Vagina (tissue), 2 donors: Measurements from ENCODE around the gene MASP1. TPM values are rescaled to one million over a fixed set of nuclear protein-coding genes. Genes with fewer than 3 reads are reported as not detected.

ENCODE experiments used
- DNase-seq, 2 donors: peaks; one replicate each; pipeline ENCODE4 v3.0.0-alpha.2; 2017; ENCODE audit errors: extremely low spot score in 2 of 2
- H3K27ac ChIP-seq: fragments of 200-600 bp; sonication (generic); one replicate; pipeline ENCODE4 v1.5.1; 2019
- H3K27me3 ChIP-seq: fragments of 200-600 bp; sonication (generic); one replicate; pipeline ENCODE4 v1.5.1; 2019
- H3K36me3 ChIP-seq, 2 donors: fragments of 200-600 bp; sonication (generic); one replicate each; pipeline ENCODE4 v1.5.1; 2017 to 2019
- H3K4me1 ChIP-seq: fragments of 200-600 bp; sonication (generic); one replicate; pipeline ENCODE4 v1.5.1; 2019
- H3K4me3 ChIP-seq, 2 donors: fragments of 200-600 bp; sonication (generic); 1 replicate in 1 of 2; 2 replicates in 1 of 2; pipeline ENCODE4 v1.5.1; 2016 to 2019
- H3K9me3 ChIP-seq: fragments of 200-600 bp; sonication (generic); one replicate; pipeline ENCODE4 v1.5.1; 2019
- POLR2A ChIP-seq, 2 donors: fragments of 450-650 bp; IDR thresholded peaks; one replicate each; pipeline ENCODE4 v1.6.1; 2017; ENCODE audit warnings: antibody characterized with exemption in 2 of 2, mild to moderate bottlenecking in 2 of 2, moderate library complexity in 2 of 2
- POLR2AphosphoS5 ChIP-seq, 2 donors: sonication (generic); formaldehyde crosslinking; IDR thresholded peaks; one replicate each; pipeline ENCODE4 v1.9.0; 2017; ENCODE audit warnings: antibody characterized with exemption in 2 of 2, mild to moderate bottlenecking in 2 of 2, low read depth in 1 of 2; ENCODE audit not compliant: insufficient read depth in 1 of 2
- intact Hi-C: fragments of 100-400 bp; cut with DNase I; formaldehyde crosslinking; loops from one replicate; pipeline ENCODE4 v1.15.1; 2023
- total RNA-seq: library from RNA; depleted of rRNA; stranded (reverse); fragments of >200 nt; gene quantifications from one replicate; pipeline ENCODE4 v1.2.3, GENCODE V29; 2016
- TF ChIP-seq, protein P1 (sequence below), 3 experiments: fragments of 450-650 bp in 2 of 3; fragments of 200-600 bp in 1 of 3; sonication (generic) in 1 of 3; IDR thresholded peaks; one replicate each; pipeline ENCODE4 v1.5.1; 2017 to 2019; ENCODE audit warnings: antibody characterized with exemption in 3 of 3, mild to moderate bottlenecking in 2 of 3, moderate library complexity in 2 of 3

The MASP1 gene
- total RNA-seq, 1 donor from 2014 or later, result 172 TPM

DNA sequence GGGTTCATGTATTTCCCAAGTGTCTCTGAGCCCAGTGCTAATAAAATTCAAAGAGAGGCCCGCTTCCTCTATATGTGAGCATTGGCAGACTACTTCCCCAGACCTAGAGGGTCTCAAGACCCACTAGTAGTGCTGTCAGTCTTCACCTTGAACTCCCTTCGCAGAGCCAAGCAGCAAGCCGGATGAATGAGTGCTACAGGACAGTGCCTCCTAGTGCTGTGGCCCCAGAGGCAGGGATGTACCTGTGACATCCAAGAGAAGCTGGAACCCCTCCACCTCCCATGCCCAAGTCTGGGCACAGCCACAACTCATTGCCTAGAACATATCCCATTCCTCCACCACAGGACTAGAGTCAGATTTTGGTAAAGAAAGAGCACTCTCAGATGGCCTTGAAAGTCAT is 37.2 kb upstream of the MASP1 start:
- peak in 1 of 2 donors; percentile 25 for DNase-seq
- intact Hi-C loops, result no loop called here
- TF ChIP-seq, protein P1, sequence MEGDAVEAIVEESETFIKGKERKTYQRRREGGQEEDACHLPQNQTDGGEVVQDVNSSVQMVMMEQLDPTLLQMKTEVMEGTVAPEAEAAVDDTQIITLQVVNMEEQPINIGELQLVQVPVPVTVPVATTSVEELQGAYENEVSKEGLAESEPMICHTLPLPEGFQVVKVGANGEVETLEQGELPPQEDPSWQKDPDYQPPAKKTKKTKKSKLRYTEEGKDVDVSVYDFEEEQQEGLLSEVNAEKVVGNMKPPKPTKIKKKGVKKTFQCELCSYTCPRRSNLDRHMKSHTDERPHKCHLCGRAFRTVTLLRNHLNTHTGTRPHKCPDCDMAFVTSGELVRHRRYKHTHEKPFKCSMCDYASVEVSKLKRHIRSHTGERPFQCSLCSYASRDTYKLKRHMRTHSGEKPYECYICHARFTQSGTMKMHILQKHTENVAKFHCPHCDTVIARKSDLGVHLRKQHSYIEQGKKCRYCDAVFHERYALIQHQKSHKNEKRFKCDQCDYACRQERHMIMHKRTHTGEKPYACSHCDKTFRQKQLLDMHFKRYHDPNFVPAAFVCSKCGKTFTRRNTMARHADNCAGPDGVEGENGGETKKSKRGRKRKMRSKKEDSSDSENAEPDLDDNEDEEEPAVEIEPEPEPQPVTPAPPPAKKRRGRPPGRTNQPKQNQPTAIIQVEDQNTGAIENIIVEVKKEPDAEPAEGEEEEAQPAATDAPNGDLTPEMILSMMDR (IDR thresholded peaks at IDR 0.05), result no peak
- TF ChIP-seq POLR2AphosphoS5 (IDR thresholded peaks at IDR 0.05; ENCODE audit: insufficient read depth in 1 of 2, low read depth in 1 of 2), result no peak
- no peak for TF ChIP-seq POLR2A (IDR thresholded peaks at IDR 0.05)
- Histone ChIP-seq H3K27ac (no peak overlapping the region), H3K4me3 (no peak overlapping the region), H3K9me3 (no peaks in the 10 kb centered on the region), H3K4me1 (no peaks in the 10 kb centered on the region), H3K27me3 (no peaks in the 10 kb centered on the region), H3K36me3 (no peaks in the 10 kb centered on the region)

DNA sequence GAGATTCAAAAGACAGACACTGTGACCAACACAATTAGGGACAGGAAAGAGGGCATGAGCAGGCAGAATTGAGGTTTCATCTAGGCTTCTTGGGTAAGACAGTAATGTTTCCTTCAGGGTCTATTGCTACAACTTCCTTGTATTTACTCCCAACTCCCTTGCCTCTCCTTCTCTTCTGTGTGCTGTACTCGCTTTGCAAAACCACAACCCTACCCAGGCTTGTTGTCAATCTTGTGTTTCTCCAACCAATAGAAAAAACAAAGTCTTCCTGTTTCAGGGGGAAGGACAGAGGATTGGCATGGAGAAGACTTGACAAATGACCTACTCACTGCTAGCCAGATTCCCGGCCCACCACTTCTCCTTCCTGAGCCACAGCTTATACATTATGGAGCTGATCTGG is 36.3 kb upstream of the MASP1 start:
- Histone ChIP-seq H3K27me3 (no peaks in the 10 kb centered on the region), H3K27ac (no peak overlapping the region), H3K4me1 (no peaks in the 10 kb centered on the region), H3K4me3 (no peak overlapping the region), H3K36me3 (no peaks in the 10 kb centered on the region), H3K9me3 (no peaks in the 10 kb centered on the region)
- intact Hi-C loops, result no loop called here
- TF ChIP-seq POLR2AphosphoS5 (IDR thresholded peaks at IDR 0.05; ENCODE audit: insufficient read depth in 1 of 2, low read depth in 1 of 2) (no peak), POLR2A (IDR thresholded peaks at IDR 0.05) (no peak)
- TF ChIP-seq, protein P1 (IDR thresholded peaks at IDR 0.05), result no peak
- peak in 1 of 2 donors; percentile 58 for DNase-seq

DNA sequence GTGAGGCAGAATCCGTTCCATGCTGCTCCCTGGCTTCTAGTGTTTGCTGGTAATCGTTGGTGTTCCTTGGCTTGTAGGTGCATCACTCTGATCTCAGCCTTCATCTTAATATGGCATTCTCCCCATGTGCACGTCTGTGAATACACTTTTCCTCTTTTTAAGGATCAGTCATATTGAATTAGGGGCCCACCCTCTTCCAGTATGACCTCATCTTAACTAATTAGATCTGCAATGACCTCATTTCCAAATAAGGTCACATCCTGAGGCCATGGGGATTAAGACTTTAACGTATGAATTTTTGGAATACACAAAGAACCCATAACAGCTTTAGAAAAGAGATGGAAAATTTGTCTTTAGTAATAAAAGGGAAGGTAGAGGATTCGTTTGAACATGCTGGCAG is 34.1 kb upstream of the MASP1 start:
- H3K27me3 ChIP-seq, result no peaks in the 10 kb centered on the region
- no peaks in the 10 kb centered on the region for H3K36me3 ChIP-seq
- intact Hi-C loops, result no loop called here
- no peak overlapping the region for H3K27ac ChIP-seq
- H3K9me3 ChIP-seq, result no peaks in the 10 kb centered on the region
- no peak overlapping the region for H3K4me3 ChIP-seq
- peak in 1 of 2 donors; percentile 20 for DNase-seq
- H3K4me1 ChIP-seq, result no peaks in the 10 kb centered on the region
- no peak for TF ChIP-seq POLR2AphosphoS5 (IDR thresholded peaks at IDR 0.05; ENCODE audit: insufficient read depth in 1 of 2, low read depth in 1 of 2)
- no peak for TF ChIP-seq POLR2A (IDR thresholded peaks at IDR 0.05)
- TF ChIP-seq, protein P1 (IDR thresholded peaks at IDR 0.05), result no peak

DNA sequence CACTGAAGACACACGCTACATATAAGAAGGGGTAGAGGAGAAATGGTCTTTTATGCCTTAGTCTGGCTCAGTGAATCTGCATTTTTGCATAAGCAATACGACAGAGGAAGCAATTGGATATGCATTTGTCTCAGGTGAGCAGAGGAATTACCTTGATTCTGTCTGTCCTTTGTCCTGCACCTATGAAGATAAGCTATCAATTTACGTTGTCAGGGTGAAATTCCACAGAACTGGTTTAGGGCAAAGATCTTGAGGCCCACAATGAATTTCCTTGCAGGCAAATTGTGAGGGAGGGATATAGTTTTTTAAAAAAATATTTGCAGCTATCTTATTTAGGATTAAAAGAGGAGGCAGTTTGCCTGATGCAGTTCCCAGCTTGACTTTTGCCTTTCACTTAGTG is 31.6 kb upstream of the MASP1 start:
- TF ChIP-seq POLR2AphosphoS5 (IDR thresholded peaks at IDR 0.05; ENCODE audit: insufficient read depth in 1 of 2, low read depth in 1 of 2) (no peak), POLR2A (IDR thresholded peaks at IDR 0.05) (no peak)
- TF ChIP-seq, protein P1 (IDR thresholded peaks at IDR 0.05), result no peak
- Histone ChIP-seq H3K4me3 (no peak overlapping the region), H3K36me3 (no peaks in the 10 kb centered on the region), H3K27me3 (no peaks in the 10 kb centered on the region), H3K9me3 (no peaks in the 10 kb centered on the region), H3K27ac (no peak overlapping the region), H3K4me1 (peaks cover 9% of the 10 kb centered on the region)
- no peak for DNase-seq
- intact Hi-C loops, result no loop called here

DNA sequence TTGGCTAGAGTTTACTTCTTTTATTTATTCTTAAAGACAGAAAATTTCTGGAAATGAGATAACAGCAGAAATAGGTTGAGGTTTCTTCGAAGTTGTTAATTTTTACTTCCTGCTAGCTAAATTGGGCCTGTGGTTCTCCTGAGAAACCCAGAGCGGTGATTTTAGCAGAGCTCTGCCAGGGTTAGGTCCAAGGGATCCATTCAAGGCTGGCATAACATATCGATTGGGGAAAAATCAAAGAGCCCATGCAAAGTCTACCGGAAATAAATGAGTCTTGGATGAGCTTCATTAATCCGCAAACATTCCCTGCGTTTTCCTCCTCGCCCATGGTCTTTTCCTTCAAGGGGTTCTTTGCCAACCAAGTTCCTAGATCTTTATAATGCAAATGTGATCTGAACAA is 30.8 kb upstream of the MASP1 start:
- no peak overlapping the region for H3K4me3 ChIP-seq
- intact Hi-C loops, result no loop called here
- H3K4me1 ChIP-seq, result peaks cover 9% of the 10 kb centered on the region
- H3K9me3 ChIP-seq, result no peaks in the 10 kb centered on the region
- no peaks in the 10 kb centered on the region for H3K36me3 ChIP-seq
- no peaks in the 10 kb centered on the region for H3K27me3 ChIP-seq
- TF ChIP-seq, protein P1 (IDR thresholded peaks at IDR 0.05), result no peak
- TF ChIP-seq POLR2A (IDR thresholded peaks at IDR 0.05), result no peak
- no peak for TF ChIP-seq POLR2AphosphoS5 (IDR thresholded peaks at IDR 0.05; ENCODE audit: insufficient read depth in 1 of 2, low read depth in 1 of 2)
- DNase-seq, result peak in 1 of 2 donors; percentile 11
- no peak overlapping the region for H3K27ac ChIP-seq
